ENCODE results near the gene ARHGAP24.
A peak's percentile ranks its signal among the peaks of the same experiment; 100 is the strongest.
"Not testable (repeated sequence)": the region's sequence is repeated elsewhere in the genome, so short reads cannot be mapped to it uniquely, and the experiment has no call there.

ARHGAP24 gene

DNA sequence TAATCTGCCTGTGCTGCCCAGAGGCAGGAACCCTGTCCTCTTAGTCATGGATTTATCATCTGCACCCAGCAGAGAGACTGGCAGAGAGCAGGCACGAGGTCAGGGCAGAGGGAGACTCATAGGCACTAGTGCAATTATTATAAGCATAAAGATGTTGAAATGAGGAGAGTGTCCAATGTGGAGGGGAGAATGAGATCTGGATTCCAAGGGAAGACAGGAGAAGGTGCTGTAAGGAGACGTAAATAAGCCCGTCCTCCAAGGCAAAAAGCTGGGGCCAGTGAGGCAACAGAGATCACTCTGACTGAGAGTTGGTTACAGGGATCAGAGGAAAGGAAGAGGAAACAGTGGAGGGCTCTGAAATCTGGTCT is 478.7 kb downstream of the ARHGAP24 start:
- no peak for TF ChIP-seq CTCF (IDR thresholded peaks at IDR 0.05; ENCODE audit: low read depth, low read length, missing control alignments)
- in situ Hi-C loops (cut with HindIII; ENCODE audit: low sequenced_read_pairs), result no loop called here
- no peak overlapping the region for H3K4me3 ChIP-seq (ENCODE audit: low read depth, low read length)
- no peak for DNase-seq (ENCODE audit: low read depth)

DNA sequence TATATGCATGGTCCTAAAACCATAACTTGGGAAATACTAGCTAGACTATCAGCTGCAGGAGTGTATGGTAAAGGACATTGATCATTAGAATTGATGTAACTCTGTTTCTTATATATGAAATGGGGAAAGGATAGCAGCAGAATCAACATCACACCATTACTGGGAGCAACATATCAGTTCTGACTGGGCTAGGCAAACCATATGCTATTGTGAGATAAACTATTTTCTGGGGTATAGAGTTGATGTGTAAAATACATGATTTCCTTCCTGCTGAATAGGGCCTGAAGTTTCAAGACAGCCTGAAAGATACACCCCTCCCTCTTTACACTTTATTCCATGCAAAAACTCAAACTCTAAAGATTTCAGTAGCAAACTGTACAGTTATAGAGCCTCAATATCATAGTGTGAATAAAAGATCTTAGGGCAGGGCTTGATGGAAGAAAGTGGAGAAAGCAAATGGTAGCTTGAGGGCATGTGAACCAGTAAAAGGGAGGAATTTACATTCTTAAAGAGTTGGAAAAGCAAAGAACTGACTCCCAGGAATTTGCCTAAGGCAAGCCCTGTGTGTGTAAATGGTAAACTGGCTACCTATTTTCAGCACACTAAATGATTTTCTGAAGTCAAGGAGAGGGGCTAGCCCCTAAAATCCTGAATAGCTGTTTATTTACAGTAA is 480.8 kb downstream of the ARHGAP24 start:
- H3K4me3 ChIP-seq (ENCODE audit: low read depth, low read length), result no peak overlapping the region
- in situ Hi-C loops (cut with HindIII; ENCODE audit: low sequenced_read_pairs), result no loop called here
- TF ChIP-seq CTCF (IDR thresholded peaks at IDR 0.05; ENCODE audit: low read depth, low read length, missing control alignments), result no peak
- no peak for DNase-seq (ENCODE audit: low read depth)

DNA sequence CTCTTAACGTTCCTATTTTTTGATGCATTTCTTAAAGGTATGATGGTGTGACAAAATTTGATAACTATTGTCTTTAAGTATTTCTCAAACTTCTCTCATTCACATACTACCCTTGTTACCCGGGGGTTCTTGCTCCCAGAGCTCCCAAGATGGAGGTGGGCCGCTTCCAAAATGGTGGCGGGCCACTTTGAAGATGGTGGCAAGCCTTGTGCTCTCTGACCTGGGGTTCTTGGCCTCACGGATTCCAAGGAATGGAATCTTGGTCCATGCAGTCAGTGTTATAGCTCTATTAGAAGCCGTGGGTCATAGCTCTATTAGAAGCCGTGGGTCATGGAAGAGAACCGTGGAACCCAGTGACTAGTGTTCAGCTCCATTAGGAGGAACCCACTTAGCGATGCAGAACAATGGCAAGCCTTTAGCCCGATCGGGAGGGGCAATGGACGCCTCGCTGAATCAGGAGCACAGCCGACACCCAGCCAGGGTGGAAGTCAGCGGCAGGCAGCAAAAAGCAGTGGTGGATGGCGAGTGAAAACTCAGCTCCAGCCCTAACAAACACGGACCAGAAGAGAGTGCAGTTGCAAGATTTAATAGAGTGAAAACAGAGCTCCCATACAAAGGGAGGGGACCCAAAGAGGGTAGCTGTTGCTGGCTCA is 481.5 kb downstream of the ARHGAP24 start:
- no peak overlapping the region for H3K4me3 ChIP-seq (ENCODE audit: low read depth, low read length)
- no peak for DNase-seq (ENCODE audit: low read depth)
- in situ Hi-C loops (cut with HindIII; ENCODE audit: low sequenced_read_pairs), result no loop called here
- no peak for TF ChIP-seq CTCF (IDR thresholded peaks at IDR 0.05; ENCODE audit: low read depth, low read length, missing control alignments)

DNA sequence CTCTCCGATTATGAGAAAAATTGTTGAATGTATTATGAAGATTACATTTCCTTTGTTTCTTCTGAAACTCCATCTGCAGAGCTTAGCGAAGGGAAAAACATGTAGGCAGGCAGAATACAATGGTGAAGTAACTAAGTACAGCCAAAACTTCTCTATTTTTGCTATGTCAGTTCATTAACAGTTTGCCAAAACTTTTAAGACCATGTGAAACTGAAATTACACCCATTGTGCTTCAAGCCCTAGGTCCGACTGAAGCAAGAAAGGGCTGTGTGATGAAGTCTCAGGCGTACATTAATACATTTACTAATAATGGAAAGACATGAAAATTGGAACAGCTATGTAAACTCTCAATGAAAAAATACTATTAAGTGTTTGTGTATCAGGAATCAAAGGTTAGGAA is 486.9 kb downstream of the ARHGAP24 start:
- in situ Hi-C loops (cut with HindIII; ENCODE audit: low sequenced_read_pairs), result no loop called here
- TF ChIP-seq CTCF (IDR thresholded peaks at IDR 0.05; ENCODE audit: low read depth, low read length, missing control alignments), result no peak
- no peak for DNase-seq (ENCODE audit: low read depth)
- no peak overlapping the region for H3K4me3 ChIP-seq (ENCODE audit: low read depth, low read length)

DNA sequence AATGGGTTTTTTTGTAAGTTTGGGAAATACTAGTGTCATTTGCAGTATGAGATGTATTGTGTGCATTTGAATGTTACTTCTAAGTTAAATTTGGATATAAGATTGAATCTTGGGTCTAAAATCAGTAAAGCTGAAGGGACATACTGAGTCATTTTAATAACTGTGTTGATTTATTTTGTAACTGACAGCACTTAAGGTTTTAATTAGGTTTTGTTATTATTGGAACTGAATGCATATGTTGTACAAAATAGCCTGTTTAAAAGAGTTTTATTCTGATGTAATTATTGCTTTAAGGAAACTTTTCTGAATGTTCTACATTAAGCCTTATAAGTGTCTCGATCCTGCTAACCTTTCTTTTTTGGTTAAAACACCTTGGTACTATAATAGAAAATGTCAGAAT is 488.3 kb downstream of the ARHGAP24 start:
- DNase-seq (ENCODE audit: low read depth), result no peak
- no peak overlapping the region for H3K4me3 ChIP-seq (ENCODE audit: low read depth, low read length)
- no peak for TF ChIP-seq CTCF (IDR thresholded peaks at IDR 0.05; ENCODE audit: low read depth, low read length, missing control alignments)
- in situ Hi-C loops (cut with HindIII; ENCODE audit: low sequenced_read_pairs), result no loop called here

- in situ Hi-C loops (cut with HindIII; ENCODE audit: low sequenced_read_pairs), result no loop called here
Observed at GRCh38 chr4:85964298-85964697, 489.3 kb downstream of the ARHGAP24 start.

GRCh38 chr4:85965017-85965416 is 490.1 kb downstream of the ARHGAP24 start:
- H3K4me3 ChIP-seq (ENCODE audit: low read depth, low read length); in situ Hi-C loops (cut with HindIII; ENCODE audit: low sequenced_read_pairs); DNase-seq (ENCODE audit: low read depth): not testable (repeated sequence)

More at GRCh38 chr4:85964298-85964697, 489.3 kb downstream of the ARHGAP24 start:
- peak; percentile 35 for TF ChIP-seq CTCF (IDR thresholded peaks at IDR 0.05; ENCODE audit: low read depth, low read length, missing control alignments)
- DNase-seq (ENCODE audit: low read depth), result no peak
- no peak overlapping the region for H3K4me3 ChIP-seq (ENCODE audit: low read depth, low read length)

Data from astrocyte of the cerebellum (primary cell).